DND-41 (cell line): ENCODE results near the gene CCL4.
"Not testable (repeated sequence)": the region's sequence is repeated elsewhere in the genome, so short reads cannot be mapped to it uniquely, and the experiment has no call there.

ENCODE experiments used
- EZH2 ChIP-seq: IDR thresholded peaks from 3 replicates; pipeline ENCODE4 v1.6.1; 2012; ENCODE audit warnings: borderline replicate concordance, low read depth, mild to moderate bottlenecking, moderate library complexity, low read length, inconsistent platforms; ENCODE audit not compliant: severe bottlenecking
- TF ChIP-seq, protein P1 (sequence below): IDR thresholded peaks from 2 replicates; pipeline ENCODE4 v1.5.1; 2012; ENCODE audit warnings: borderline replicate concordance, low read length, moderate library complexity, mild to moderate bottlenecking; ENCODE audit not compliant: poor library complexity, severe bottlenecking; ENCODE audit errors: extremely low read depth

DNA sequence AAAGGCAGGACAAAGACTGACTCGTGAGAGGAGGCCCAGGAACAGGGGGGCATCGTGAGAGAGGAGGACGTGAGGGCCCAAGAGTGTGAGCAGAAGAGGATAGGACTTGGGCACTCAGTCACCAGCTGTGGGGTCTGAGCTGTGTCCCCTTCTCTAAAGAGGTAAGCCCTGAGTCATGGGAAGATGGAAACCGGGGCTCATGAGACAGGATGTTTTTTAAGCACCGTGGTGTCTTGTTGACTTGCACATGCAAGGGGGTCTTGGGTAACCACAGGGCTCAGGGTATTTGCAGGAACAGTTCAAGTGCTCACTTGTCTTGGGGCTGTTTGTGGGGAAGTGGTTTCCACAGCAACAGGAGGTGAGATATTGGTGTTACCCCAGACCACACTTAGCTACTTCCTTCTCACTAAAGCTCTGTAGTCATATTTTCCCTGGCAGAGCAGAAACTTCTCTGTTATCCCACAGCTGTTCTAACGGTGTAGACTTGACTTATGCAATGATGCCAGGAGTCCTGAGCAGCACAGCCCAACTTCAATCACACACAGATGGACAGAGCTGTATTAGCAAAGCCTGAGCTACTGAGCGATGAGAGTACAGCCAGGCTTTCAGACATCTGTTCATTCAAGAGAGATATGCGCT, 21.0 kb upstream of the CCL4 start:
- TF ChIP-seq, protein P1, sequence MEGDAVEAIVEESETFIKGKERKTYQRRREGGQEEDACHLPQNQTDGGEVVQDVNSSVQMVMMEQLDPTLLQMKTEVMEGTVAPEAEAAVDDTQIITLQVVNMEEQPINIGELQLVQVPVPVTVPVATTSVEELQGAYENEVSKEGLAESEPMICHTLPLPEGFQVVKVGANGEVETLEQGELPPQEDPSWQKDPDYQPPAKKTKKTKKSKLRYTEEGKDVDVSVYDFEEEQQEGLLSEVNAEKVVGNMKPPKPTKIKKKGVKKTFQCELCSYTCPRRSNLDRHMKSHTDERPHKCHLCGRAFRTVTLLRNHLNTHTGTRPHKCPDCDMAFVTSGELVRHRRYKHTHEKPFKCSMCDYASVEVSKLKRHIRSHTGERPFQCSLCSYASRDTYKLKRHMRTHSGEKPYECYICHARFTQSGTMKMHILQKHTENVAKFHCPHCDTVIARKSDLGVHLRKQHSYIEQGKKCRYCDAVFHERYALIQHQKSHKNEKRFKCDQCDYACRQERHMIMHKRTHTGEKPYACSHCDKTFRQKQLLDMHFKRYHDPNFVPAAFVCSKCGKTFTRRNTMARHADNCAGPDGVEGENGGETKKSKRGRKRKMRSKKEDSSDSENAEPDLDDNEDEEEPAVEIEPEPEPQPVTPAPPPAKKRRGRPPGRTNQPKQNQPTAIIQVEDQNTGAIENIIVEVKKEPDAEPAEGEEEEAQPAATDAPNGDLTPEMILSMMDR = not testable (repeated sequence)
- TF ChIP-seq EZH2 = not testable (repeated sequence)
